GM18505 (cell line): ENCODE results near the gene ZNF786.
"Not testable (repeated sequence)": the region's sequence is repeated elsewhere in the genome, so short reads cannot be mapped to it uniquely, and the experiment has no call there.

Experiments
- ATAC-seq: cut with Tn5 transposase; IDR thresholded peaks from one replicate; pipeline ENCODE4 v1.9.1; 2021; ENCODE audit not compliant: unreplicated experiment
- POLR2A ChIP-seq: IDR thresholded peaks from 4 replicates; pipeline ENCODE4 v1.6.1; 2011; ENCODE audit warnings: borderline replicate concordance; ENCODE audit not compliant: insufficient read depth, insufficient read length; ENCODE audit errors: extremely low read depth

The ZNF786 gene

DNA sequence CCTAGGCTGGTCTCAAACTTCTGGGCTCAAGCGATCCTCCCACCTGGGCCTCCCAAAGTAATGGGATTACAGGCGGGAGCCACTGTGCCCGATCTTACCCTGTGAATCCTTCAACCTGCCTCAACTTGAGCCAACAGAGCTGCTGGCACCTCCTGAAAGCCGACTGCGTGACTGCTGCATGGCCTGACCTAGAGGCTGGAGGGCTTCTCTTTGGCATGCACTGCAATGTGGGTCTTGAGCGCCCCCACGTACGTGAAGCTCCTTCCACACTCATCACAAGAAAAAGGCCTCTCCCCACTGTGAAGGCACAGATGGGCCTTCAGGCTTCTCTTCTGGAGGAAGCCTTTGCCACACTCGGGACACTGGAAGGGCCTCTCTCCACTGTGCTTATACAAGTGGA is 12.9 kb upstream of the ZNF786 start:
- ATAC-seq = no peak

DNA sequence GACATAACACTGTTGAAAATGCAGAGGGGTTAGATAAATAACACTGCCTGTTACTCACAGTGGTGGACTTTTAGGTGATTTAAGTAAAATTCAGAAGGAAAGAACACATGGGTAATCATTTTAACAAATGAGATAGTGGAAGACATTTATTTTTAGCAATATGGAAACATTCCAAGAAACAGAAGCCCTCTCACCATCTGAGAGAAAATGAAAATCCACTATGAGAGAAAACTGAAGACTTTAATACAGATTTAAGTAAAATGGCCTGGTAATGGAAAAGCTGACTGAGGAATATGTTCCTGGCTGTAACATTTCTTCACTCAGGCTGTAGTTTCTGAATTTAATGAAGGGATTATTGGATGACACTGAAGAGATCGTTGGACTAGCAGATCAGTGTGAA is 12.1 kb upstream of the ZNF786 start:
- TF ChIP-seq POLR2A = no peak
- no peak for ATAC-seq

More for the DNA sequence above, 12.9 kb upstream of the ZNF786 start:
- TF ChIP-seq POLR2A = no peak

GRCh38 chr7:149100821-149101220 is 10.3 kb upstream of the ZNF786 start:
- ATAC-seq = no peak
- TF ChIP-seq POLR2A = no peak

- TF ChIP-seq POLR2A = no peak
- no peak for ATAC-seq
Measured at GRCh38 chr7:149099058-149099457, 8.5 kb upstream of the ZNF786 start.

DNA sequence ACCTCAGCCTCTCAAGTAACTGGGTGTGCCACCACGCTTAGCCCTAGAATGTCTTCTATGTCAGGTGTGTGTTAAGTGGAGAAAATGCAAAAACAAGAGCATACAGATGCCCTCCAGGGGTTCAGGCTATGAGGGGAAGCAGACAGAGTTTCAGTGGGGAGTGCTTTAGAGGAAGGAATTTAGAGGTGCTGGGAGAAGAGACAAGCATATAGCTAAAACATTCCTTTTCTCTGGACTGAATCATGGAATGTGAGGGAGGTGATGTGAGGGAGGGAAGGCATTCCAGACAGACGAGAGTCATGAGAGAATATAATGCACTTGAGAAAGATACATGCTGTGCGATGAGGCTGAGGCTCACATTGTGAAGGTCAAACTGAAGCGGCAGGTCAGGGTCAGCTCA is 6.6 kb upstream of the ZNF786 start:
- no peak for ATAC-seq
- TF ChIP-seq POLR2A = no peak

GRCh38 chr7:149093228-149093627 is 2.7 kb upstream of the ZNF786 start:
- ATAC-seq = no peak
- no peak for TF ChIP-seq POLR2A

DNA sequence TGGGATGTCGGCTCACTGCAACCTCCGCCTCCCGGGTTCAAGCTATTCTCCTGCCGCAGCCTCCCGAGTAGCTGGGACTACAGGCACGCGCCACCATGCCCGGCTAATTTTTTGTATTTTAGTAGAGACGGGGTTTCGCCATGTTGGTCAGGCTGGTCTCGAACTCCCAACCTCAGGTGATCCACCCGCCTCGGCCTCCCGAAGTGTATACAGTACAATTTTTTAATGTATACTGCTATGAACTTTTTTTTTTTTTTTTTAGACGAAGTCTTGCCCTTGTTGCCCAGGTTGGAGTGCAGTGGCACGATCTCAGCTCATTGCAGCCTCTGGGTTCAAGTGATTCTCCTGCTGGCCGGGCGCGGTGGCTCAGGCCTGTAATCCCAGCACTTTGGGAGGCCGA is 1.7 kb upstream of the ZNF786 start:
- ATAC-seq = not testable (repeated sequence)

DNA sequence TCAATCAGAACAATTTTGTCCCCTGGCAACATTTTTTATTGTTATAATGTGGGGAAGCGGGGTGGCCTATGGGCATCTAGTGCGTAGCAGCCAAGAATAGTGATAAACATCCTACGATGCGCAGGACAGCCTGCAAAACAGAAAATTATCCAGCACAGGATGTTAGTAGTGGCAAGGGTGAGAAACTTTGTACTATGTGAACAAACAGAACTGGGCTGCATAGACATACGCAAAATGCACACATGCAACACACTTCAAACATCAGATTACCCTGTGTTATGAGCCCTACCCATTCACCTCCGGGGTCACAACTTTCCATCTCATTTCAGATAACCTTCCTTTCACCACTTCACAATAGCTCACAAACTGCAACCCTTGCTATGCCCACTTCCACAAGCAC is 3.1 kb downstream of the ZNF786 start:
- ATAC-seq = no peak
- no peak for TF ChIP-seq POLR2A

DNA sequence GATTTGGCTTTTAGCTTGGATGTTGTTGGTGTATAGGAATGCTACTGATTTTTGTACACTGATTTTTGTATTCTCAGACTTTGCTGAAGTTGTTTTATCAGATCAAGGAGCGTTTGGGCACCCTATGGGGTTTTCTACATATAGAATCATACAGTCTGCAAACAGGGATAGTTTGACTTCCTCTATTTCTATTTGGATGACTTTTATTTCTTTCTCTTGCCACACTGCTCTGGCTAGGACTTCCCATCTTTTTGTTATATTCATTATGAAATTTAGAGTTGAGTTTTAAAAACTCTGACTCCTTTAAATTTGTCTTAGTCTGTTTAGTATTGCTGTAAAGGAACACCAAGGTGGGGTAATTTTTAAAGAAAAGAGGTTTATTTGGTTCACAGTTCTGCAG is 4.7 kb downstream of the ZNF786 start:
- TF ChIP-seq POLR2A = no peak
- no peak for ATAC-seq

DNA sequence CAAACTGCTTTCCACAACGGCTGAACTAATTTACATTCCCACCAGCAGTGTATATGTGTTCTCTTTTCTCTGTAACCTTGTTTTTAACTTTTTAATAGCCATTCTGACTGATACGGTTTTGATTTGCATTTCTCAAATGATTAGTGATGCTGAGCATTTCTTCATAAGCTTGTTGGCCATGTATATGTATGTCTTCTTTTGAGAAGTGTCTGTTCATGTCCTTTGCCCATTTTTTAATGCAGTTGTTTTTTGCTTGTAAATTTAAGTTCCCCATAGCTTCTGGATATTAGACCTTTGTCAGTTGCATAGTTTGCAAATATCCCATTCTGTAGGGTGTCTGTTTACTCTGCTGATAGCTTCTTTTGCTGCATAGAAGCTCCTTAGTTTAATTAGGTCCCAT is 6.1 kb downstream of the ZNF786 start:
- ATAC-seq = no peak

DNA sequence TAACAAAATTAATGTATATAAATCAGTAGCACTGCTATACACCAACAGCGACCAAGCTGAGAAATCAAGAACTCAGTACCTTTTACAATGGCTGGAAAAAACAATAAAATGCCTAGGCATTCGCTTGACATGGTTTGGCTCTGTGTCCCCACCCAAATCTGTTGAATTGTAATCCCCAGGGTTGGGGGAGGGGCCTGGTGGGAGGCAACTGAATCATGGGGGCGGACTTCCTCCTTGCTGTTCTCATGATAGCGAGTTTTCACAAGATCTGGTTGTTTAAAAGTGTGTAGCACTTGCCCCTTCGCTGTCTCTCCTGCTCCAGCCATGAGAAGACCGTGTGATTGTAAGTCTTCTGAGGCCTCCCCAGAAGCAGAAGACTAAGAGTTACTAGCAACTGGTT is 8.6 kb downstream of the ZNF786 start:
- no peak for TF ChIP-seq POLR2A
- ATAC-seq = no peak

More for the DNA sequence above, 6.1 kb downstream of the ZNF786 start:
- no peak for TF ChIP-seq POLR2A

DNA sequence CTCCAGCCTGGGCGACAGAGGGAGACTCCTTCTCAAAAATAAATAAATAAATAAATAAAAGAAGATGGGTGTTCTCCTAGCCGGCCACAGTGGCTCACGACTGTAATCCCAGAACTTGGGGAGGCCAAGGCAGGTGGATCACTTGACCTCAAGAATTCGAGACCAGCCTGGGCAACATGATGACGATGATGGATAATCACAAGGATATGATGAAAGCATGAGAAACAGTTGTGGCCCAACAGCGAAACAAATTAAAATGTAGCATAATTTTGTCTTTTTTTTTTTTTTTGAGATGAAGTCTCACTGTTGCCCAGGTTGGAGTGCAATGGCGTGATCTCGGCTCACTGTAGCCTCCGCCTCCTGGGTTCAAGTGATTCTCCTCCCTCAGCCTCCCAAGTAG is 12.9 kb downstream of the ZNF786 start:
- TF ChIP-seq POLR2A = no peak
- no peak for ATAC-seq

GRCh38 chr7:149075286-149075685 is 15.2 kb downstream of the ZNF786 start:
- ATAC-seq = no peak
- no peak for TF ChIP-seq POLR2A

DNA sequence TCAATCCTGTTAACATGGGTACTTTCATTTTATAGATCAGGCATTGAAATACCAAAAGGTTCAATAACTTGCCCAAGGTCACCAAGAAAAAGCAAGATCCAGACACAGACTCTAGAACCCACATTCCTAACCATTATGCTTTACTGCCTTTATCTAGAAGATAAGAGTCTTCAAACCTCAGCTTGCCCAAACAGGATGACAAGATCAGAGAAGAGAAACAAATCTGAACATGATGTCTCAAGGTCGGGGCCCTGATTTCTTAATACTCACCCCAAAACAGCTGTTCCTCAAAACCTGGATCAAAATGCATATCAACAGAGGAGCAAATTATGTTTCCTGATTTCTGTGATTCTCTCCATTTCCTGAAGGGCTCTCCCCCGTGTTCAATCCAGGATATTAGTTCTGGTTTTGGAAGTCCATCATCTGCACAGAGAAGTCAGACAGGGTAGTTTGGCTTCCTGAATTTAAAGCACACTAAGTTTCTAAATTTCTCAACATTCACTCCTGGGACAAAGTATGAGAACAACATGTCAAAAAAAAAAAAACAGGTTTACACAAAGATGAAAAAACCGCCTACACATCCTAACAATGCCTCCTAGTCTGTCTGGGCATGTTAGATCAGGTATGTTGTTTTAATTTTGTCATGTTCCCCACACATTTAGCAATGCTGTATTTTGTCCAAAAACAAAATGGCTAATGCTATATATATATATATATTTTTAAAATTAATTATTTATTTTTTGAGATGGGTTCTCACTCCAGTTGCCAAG is 16.2 kb downstream of the ZNF786 start:
- ATAC-seq = no peak
- no peak for TF ChIP-seq POLR2A

- no peak for TF ChIP-seq POLR2A
- ATAC-seq = no peak
Measured at GRCh38 chr7:149072438-149072775, 18.1 kb downstream of the ZNF786 start.
